Stomach (tissue), 9 donors: Measurements from ENCODE around the gene SMC4. TPM values are rescaled to one million over a fixed set of nuclear protein-coding genes. Genes with fewer than 3 reads are reported as not detected.

Source experiments
- DNase-seq, 2 donors: peaks; one replicate each; pipeline versions ENCODE4 v3.0.0 to v3.0.0-alpha.2; 2013 to 2019
- H3K27ac ChIP-seq, 5 donors: fragments of 200-600 bp in 4 of 5; sonication (generic) in 4 of 5; one replicate each; pipeline ENCODE4 v1.5.1; 2013 to 2019; ENCODE audit warnings: mild to moderate bottlenecking in 1 of 5, moderate library complexity in 1 of 5
- H3K27me3 ChIP-seq, 3 donors: fragments of 200-600 bp; sonication (generic); one replicate each; pipeline ENCODE4 v1.5.1; 2017 to 2019; ENCODE audit warnings: mixed run types in 1 of 3
- H3K36me3 ChIP-seq, 4 donors: fragments of 200-600 bp; sonication (generic); 1 replicate in 3 of 4; 2 replicates in 1 of 4; pipeline ENCODE4 v1.5.1; 2016 to 2019
- H3K4me1 ChIP-seq, 4 donors: fragments of 200-600 bp; sonication (generic); one replicate each; pipeline ENCODE4 v1.5.1; 2016 to 2019
- H3K4me3 ChIP-seq, 4 donors: fragments of 200-600 bp; sonication (generic) in 3 of 4; one replicate each; pipeline ENCODE4 v1.5.1; 2016 to 2019; ENCODE audit warnings: mild to moderate bottlenecking in 1 of 4
- H3K9me3 ChIP-seq, 4 donors: fragments of 200-600 bp; sonication (generic); one replicate each; pipeline ENCODE4 v1.5.1; 2016 to 2019
- EP300 ChIP-seq: sonication (generic); formaldehyde crosslinking; IDR thresholded peaks from one replicate; pipeline ENCODE4 v1.6.1; 2017; ENCODE audit warnings: antibody characterized with exemption
- POLR2A ChIP-seq, 4 donors: fragments of 450-650 bp; IDR thresholded peaks; one replicate each; pipeline ENCODE4 v1.6.1; 2016; ENCODE audit warnings: antibody characterized with exemption in 4 of 4, control low read depth in 2 of 4, mild to moderate bottlenecking in 1 of 4, moderate library complexity in 1 of 4
- POLR2AphosphoS5 ChIP-seq, 3 donors: sonication (generic); formaldehyde crosslinking; IDR thresholded peaks; one replicate each; pipeline ENCODE4 v1.6.1; 2016; ENCODE audit warnings: antibody characterized with exemption in 3 of 3
- WGBS, 5 donors: extraction: QIAGEN DNeasy Blood & Tissue Kit in 3 of 5; methylation state at CpG; one replicate each; pipeline versions ENCODE4 v1.1.5 to v1.1.7; 2013 to 2018; 5-methylcytosine and 5-hydroxymethylcytosine counted together
- intact Hi-C: fragments of 100-400 bp; cut with DNase I; formaldehyde crosslinking; loops from one replicate; pipeline ENCODE4 v1.15.1; 2023; ENCODE audit warnings: low total_unique reads
- polyA plus RNA-seq, 3 donors: library from polyadenylated mRNA; stranded (reverse); fragments of 200-250 nt; gene quantifications; one replicate each; pipeline ENCODE4 v1.2.3, GENCODE V29; 2013
- total RNA-seq, 5 donors: library from RNA; depleted of rRNA; stranded (reverse); fragments of >200 nt; gene quantifications; one replicate each; pipeline versions ENCODE4 v1.1.0 to v1.2.3, GENCODE V29; 2014 to 2016
- TF ChIP-seq, protein P1 (sequence below), 7 experiments: fragments of 450-650 bp in 4 of 7; fragments of 200-600 bp in 3 of 7; sonication (generic) in 3 of 7; IDR thresholded peaks; one replicate each; pipeline ENCODE4 v1.5.1; 2016 to 2019; ENCODE audit warnings: antibody characterized with exemption in 7 of 7, control low read depth in 2 of 7, mild to moderate bottlenecking in 1 of 7
- donor health status: healthy with polysubstance abuse.
- donor health status: Bipolar disorder and iron deficiency.
- donor health status: healthy.

The SMC4 gene
- total and polyA plus RNA-seq, 8 donors, result 12.8 to 122 (median 46.7) TPM

DNA sequence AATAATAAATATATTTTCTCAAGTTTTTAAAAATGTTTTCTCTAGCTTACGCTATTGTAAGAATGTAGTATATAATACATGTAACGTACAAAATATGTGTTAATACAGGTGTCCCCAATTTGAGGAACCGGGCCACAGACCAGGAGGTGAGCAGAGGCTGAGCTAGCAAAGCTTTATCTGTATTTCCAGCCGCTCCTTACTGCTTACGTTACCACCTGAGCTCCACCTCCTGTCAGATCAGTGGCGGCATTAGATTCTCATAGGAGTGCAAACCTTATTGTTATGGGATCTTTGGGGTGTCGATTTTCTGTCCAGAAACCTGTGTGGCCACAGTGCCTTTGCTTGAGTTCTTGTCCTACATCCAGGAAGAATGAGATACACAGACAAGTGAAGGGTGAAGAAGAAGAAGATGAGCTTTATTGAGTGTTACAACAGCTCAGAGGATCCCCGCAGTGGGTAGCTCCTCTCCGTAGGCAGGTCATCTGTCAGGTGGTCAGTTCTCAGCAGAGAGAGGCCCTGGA, 60.1 kb downstream of the SMC4 start:
- no peaks in the 10 kb centered on the region for H3K9me3 ChIP-seq
- no peaks in the 10 kb centered on the region for H3K27me3 ChIP-seq
- 84 to 92% (median 88%) methylated on average over 7 to 9 of the region's 9 CpGs for WGBS, 5 donors
- H3K4me3 ChIP-seq, result no peak overlapping the region
- H3K36me3 ChIP-seq, result no peaks in the 10 kb centered on the region
- no peak overlapping the region for H3K27ac ChIP-seq
- TF ChIP-seq EP300 (no peak), POLR2AphosphoS5 (IDR thresholded peaks at IDR 0.05) (no peak), POLR2A (IDR thresholded peaks at IDR 0.05) (no peak)
- TF ChIP-seq, protein P1, sequence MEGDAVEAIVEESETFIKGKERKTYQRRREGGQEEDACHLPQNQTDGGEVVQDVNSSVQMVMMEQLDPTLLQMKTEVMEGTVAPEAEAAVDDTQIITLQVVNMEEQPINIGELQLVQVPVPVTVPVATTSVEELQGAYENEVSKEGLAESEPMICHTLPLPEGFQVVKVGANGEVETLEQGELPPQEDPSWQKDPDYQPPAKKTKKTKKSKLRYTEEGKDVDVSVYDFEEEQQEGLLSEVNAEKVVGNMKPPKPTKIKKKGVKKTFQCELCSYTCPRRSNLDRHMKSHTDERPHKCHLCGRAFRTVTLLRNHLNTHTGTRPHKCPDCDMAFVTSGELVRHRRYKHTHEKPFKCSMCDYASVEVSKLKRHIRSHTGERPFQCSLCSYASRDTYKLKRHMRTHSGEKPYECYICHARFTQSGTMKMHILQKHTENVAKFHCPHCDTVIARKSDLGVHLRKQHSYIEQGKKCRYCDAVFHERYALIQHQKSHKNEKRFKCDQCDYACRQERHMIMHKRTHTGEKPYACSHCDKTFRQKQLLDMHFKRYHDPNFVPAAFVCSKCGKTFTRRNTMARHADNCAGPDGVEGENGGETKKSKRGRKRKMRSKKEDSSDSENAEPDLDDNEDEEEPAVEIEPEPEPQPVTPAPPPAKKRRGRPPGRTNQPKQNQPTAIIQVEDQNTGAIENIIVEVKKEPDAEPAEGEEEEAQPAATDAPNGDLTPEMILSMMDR (IDR thresholded peaks at IDR 0.05), result no peak
- no peaks in the 10 kb centered on the region for H3K4me1 ChIP-seq
- intact Hi-C loops, result no loop called here
- DNase-seq, result no peak

DNA sequence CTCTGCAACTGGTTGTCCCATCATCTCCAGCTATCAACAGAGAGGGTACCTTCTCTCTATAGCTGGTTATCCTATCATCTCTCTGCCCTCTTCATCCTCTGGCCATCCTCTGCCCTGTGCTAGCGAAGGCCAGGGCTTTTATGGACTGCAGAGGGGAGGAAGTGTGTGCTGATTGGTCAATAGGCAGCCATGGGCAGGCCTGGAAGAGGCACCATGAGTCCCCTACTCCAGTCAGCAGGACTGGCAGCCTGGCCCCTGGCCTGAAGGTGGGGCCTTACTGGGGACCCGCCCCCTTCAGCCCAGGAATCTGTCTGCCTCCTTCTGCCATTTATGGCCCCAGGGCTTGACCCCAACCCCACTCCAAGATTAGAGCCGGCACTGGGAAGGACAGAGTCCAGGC, 60.6 kb downstream of the SMC4 start:
- no peaks in the 10 kb centered on the region for H3K36me3 ChIP-seq
- no peaks in the 10 kb centered on the region for H3K9me3 ChIP-seq
- intact Hi-C loops, result no loop called here
- no peak for TF ChIP-seq POLR2A (IDR thresholded peaks at IDR 0.05)
- TF ChIP-seq, protein P1 (IDR thresholded peaks at IDR 0.05), result no peak
- TF ChIP-seq EP300, result no peak
- no peak for TF ChIP-seq POLR2AphosphoS5 (IDR thresholded peaks at IDR 0.05)
- H3K4me3 ChIP-seq, result no peak overlapping the region
- 74 to 90% (median 78%) methylated on average over 2 to 3 of the region's 3 CpGs for WGBS, 5 donors
- H3K4me1 ChIP-seq, result no peaks in the 10 kb centered on the region
- H3K27me3 ChIP-seq, result no peaks in the 10 kb centered on the region
- DNase-seq, result no peak
- H3K27ac ChIP-seq, result no peak overlapping the region

DNA sequence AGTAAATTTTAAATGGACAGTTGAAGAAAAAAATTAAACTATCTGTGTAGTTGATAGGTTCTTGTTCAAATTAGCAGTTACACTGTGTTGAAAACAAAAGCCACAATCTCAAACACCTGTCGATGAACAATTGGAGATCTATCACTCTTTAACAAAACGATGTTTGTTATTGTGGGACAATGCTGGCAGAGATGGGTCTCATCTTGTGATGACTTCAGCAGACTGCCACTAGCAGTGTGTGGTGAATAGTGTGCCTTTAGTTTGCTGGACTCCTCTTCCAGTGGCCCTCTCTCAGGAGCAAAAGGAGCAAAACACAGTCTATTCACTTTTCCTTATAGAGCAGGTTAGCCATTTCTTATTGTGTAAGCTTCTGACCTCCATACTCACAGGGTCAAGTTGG, 64.9 kb downstream of the SMC4 start:
- TF ChIP-seq, protein P1 (IDR thresholded peaks at IDR 0.05), result no peak
- TF ChIP-seq EP300, result no peak
- TF ChIP-seq POLR2AphosphoS5 (IDR thresholded peaks at IDR 0.05), result no peak
- TF ChIP-seq POLR2A (IDR thresholded peaks at IDR 0.05), result no peak
- Histone ChIP-seq H3K27ac (no peak overlapping the region), H3K4me3 (no peak overlapping the region), H3K27me3 (no peaks in the 10 kb centered on the region), H3K9me3 (no peaks in the 10 kb centered on the region), H3K36me3 (no peaks in the 10 kb centered on the region), H3K4me1 (no peaks in the 10 kb centered on the region)
- intact Hi-C loops, result no loop called here
- WGBS, 5 donors, result 74 to 87% (median 81%) methylated on average over 2 of the region's 2 CpGs
- no peak for DNase-seq

DNA sequence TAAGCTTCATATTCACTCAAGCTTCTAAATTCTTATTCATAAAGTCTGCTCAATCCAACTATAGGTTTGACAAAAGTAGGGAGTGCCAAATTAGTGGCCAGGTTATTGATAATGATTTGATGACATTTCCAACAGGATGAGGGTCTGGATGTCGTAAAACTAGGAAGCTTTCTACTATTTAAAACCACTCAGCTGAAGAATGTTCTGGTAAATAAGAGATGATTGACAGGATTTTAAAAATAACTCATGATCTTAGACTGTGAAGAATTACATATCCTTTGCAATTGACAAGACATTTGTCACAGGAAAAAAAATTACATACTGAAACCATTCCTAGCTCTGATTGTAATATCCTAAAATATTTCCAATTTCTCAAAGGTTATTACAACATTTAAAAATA, 65.5 kb downstream of the SMC4 start:
- no peak for TF ChIP-seq POLR2AphosphoS5 (IDR thresholded peaks at IDR 0.05)
- TF ChIP-seq POLR2A (IDR thresholded peaks at IDR 0.05), result no peak
- TF ChIP-seq EP300, result no peak
- TF ChIP-seq, protein P1 (IDR thresholded peaks at IDR 0.05), result no peak
- 38 to 88% (median 77%) methylated on average over 1 of the region's 1 CpG for WGBS, 5 donors
- Histone ChIP-seq H3K36me3 (no peaks in the 10 kb centered on the region), H3K27me3 (no peaks in the 10 kb centered on the region), H3K4me1 (no peaks in the 10 kb centered on the region), H3K4me3 (no peak overlapping the region), H3K9me3 (peaks cover 0 to 4% (median 2%) of the 10 kb centered on the region in 4 donors), H3K27ac (no peak overlapping the region)
- no peak for DNase-seq
- intact Hi-C loops, result no loop called here
